Fibroblast of the conjunctiva (primary cell): Measurements from ENCODE around the gene NPY.

Experiments
- DNase-seq: peaks from one replicate; pipeline ENCODE4 v3.0.0-alpha.2; 2010; ENCODE audit warnings: low read depth

The NPY gene

DNA sequence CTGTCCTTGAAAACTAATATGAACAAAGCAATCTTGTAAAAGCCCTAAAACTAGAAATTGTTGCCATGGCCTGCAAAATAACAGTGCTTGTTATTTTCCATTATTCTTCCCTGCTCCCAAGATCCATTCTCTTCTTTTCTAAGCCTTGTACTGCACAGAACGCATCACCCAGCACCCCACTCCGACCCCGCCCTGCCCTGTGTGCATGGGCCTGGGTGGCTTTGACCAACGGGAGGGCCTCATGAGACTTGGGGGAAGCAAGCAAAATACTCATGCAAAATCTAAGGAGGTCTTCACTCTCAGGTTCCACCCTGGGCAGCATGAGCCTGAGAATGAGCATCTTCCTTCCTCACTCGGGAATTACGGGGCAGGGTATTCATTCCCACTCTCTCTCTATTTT lies 32.4 kb downstream of the NPY start:
- no peak for DNase-seq

DNA sequence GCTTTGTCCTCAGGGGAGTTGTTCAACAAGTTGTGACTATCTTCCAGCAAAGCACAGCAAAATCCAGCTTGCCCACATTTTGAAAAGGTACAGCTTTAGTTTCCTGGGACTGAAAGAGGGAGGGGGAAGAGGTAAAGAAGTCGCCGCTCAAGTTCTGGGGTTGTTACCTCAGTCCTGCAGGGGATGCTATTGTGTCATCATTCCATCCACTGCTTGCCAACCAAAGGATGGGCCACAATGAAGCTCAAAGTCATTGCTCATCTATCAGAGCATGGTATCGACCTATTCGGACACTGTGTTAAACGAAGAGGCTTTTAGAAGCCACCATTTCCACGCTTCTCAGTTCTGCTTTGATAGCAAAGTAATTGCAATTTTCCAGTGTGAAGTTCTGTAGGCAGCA lies 34.3 kb downstream of the NPY start:
- DNase-seq = no peak

DNA sequence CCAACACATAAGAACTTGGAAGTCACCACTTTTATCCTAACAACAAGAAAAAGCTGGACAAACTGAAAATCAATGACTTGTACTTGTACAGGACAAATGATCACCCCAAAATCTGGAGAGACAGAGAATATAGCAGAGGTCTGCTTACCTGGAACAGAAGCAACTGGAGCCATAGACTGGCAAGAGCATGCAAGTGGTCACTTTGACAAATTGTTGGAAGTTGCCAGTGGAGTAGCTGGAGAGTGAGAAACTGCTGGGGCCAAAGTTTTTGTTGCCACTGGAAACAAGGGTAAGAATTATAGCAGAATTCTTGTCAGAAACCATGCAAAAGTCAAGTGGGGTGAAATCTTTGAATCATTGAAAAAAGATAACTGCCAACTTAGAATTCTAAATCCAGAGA lies 35.2 kb downstream of the NPY start:
- no peak for DNase-seq

DNA sequence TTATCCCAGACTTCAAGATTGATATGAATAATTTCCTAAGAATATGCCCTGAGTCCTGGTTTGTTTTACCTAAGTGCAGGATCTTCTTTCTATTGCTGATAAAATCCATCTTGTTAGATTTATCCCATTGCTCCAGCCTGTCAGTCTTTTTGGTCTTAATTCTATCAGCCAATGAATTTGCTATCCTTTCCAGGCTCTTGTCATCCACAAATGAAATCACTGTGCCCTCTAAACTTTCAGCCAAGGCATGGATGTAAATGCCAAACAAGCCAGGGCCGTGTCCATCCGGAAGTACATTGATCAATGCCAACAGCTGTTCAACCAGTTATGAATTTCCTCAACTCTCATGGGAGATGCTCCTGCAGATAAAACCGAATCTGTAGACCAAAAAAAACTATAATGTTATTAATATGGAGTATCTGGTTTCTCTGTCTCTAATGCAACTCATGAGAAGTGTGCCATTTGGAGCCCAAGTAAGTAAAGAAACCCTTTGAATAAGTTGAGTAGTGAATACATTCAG lies 40.0 kb downstream of the NPY start:
- DNase-seq = no peak

DNA sequence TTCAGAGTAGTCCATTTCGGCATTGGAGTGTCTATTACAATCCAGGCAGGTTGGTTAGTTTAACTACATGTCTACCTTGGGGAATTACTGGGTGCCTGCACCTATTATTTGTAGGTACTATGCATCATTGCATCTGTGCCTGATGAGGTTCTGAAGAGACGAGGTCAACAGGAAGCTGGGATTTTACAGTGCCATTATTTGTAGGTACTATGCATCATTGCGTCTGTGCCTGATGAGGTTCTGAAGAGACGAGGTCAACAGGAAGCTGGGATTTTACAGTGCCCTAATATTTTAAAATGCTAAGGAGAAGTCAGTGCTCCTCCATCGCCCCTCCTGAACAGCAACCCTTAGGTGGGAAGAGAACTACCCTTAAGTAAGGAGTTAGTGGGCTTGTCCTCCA lies 41.7 kb downstream of the NPY start:
- no peak for DNase-seq

DNA sequence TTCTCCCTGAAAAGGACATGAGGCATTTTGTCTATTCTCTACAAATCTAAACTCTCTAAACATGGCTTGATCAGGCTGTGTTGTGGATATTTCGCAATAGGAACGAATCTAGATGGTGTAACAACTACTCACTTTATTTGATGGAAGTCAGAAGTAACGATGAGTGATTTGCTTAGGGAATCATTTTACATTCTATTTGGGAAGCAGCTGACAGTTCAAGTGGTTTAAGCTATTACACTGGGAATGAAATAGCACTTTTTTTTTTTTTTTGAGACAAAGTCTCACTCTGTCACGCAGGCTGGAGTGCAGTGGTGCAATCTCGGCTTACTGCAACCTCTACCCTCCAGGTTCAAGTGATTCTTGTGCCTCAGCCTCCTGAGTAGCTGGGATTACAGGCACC lies 44.1 kb downstream of the NPY start:
- DNase-seq = no peak

DNA sequence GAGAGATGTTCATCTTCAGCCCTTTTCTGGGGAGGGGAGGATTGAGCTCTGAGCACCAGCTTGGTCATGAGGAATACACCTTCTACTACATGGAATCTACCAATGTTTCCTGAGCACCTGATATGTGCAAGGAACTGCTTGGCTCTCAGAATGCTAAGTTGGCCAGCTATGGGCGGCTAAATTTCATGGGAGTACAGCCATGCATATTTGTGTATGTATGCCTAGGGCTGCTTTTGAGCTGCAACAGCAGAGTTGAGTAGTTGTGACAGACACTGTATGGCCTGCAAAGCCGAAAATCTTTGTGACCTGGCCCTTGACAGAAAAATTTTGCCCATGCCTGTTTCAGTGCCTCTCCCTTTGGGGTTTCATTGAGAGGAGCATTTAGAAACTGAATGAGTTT lies 44.9 kb downstream of the NPY start:
- no peak for DNase-seq

DNA sequence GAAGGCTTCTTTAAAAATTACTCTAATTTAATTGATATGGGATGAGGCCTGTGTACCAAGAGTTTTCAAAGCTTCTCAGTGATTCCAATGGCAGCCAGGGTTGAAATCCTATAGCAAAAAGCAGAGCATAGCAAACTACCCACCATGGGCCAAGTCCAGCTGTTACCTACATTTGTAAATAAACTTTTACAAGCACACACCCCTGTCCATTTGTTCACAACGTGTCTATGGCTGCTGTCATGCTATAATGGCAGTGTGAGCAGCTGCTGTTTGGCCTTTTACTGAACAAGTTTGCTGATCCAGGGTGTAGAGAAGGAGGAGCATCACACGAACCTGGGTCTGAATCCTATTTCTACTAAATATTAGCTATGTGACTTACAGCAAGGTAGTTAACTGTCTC lies 50.0 kb downstream of the NPY start:
- DNase-seq = no peak

DNA sequence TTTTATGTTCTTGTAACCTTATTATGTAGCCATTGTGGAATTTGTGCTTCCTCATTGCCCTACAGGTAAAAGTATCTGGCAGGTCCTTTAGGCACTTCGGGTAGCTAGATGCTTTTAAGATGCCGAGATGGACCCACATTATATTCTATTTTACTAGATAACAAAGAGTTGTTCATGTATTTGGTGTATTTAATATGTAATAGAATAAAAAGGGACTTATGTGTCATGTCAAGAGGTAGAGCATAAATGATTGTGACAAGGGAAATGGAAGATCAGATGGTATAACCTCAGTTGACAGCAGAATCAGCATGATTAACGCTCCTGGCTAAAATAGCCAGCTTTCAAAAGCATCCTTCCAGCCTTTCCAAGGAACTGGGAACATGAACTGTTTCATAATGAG lies 50.6 kb downstream of the NPY start:
- DNase-seq = no peak

DNA sequence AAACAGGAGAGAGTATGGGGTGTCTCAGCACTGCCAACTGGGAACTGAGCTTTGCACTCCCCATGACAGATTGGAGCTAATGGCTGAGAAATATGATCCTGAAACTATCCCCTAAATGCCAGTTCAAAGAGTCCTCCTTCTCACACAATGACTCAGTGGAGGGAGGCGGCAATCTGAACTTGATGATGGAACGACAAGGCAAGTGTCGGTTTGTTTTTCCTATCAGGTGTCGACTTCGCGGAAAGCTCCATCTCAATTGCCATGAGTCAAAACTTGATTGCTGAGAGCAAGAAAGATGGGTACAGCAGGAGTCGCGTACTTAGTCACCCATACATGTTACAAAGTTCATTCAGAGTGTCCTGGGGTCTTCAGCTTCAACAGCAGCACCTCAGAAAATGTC lies 52.5 kb downstream of the NPY start:
- no peak for DNase-seq

DNA sequence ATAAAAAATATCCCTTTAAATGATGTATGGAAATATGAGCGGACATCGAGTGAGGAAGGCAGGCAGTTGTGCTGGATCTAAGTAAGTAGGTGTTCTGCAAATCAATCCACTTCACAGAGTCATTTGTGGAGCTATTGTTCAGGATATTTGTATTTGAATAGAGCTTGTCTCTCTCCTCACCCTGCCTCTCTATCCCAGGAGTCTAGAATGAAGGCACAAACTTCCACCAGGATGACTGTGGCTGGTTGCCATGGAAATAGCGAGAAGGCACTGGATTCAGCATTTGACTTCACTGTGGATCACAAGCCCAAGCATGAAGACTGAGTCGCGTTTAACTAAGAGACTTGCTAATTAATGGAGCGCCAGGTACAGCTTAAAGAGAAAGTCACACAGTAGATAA lies 53.2 kb downstream of the NPY start:
- DNase-seq = no peak

DNA sequence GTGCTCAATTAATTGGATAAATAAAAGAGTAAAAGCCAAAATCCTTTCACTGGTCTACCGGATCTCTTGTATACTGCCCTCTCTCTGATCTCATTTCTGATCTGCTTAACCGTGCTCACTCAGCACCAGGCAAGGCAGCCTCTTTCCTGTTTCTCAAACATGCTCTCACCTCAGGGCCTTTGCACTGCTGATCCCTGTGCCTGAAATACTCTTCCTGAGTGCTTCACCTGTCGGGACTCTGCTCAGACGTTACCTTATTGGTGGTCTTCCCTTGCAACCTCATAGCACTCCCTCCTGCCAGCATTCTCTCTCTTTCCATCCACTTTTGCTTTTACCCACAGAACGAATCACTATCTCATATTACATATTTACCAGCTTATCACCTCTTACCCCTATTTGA lies 55.6 kb downstream of the NPY start:
- no peak for DNase-seq

DNA sequence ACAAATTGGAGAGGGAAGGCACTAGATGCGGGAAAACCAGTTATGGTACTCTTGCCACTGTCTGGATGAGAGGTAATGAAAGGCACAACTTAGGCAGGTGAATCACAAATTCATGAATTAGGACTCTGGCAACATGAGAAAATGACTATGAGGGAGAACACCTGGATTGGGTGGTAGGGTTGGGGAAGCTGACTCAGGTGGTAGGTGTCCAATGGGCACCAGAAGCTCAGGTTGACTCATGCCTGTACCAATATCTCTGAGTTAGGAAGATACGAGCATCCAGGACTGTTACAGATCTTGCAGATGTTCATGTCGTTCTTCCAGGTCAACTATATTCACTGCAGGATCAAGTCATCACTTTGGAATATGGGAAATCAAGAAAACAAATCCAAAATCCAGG lies 56.7 kb downstream of the NPY start:
- DNase-seq = no peak
